Activated CD4-positive, alpha-beta T cell treated with anti-CD3 and anti-CD28 coated beads, Interleukin-2, amount 50 U/mL, for 1 hour (primary cell): ENCODE results near the gene COMMD2.

Experiments used
- DNase-seq: peaks from one replicate; pipeline ENCODE4 v3.0.0-alpha.2; 2020

Gene COMMD2

DNA sequence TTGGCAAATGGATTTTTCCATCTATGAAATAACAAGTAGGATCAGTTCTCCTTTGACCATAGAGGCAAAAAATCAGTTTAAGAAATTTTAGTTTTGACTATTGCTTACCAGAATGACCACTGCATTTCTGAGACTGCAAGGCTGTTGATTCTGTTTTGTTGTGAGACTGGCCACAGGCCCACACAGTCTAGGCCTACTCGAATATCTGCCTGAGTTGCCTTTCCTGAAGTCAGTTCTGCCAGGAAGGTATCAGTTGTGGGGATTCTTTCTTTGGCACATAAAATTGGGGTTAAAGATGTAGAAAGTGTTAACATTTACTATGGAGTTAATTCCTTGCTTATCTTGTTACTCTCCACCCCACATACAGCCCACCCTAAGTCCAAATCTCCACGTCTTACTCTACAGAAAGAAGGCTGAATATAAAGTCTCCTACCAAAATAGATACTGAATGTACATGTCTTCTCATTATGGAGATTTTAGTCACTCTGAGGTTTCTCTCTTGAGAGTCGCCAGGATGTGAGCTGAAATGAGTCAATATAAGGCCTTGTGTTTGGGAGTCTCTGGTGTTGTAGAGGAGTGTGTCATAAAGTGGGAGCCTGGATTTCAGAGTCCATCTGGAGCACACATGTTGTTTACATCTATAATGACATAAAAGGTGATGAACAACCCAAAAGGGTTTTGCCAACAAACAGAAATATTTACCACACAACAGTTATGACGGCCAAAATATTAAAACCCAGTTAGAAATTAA is 49.4 kb downstream of the COMMD2 start:
- no peak for DNase-seq

DNA sequence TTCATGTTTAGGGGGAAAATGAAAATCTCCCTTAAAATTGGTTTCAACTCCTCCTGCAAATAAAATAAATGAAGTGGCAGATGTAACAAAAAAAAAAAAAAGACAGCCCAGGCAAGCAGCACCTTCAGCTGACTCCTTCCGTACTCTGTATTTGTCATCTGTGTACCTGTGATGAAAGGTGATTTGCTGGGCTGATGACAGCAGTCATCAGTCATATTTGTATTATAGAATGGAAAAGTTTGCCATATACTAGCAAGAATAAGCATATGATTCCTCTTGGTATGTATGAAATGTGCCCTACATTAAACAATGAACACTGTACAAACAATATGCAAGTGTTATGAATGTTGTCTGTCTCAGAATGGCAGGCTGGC is 50.3 kb downstream of the COMMD2 start:
- DNase-seq: no peak

DNA sequence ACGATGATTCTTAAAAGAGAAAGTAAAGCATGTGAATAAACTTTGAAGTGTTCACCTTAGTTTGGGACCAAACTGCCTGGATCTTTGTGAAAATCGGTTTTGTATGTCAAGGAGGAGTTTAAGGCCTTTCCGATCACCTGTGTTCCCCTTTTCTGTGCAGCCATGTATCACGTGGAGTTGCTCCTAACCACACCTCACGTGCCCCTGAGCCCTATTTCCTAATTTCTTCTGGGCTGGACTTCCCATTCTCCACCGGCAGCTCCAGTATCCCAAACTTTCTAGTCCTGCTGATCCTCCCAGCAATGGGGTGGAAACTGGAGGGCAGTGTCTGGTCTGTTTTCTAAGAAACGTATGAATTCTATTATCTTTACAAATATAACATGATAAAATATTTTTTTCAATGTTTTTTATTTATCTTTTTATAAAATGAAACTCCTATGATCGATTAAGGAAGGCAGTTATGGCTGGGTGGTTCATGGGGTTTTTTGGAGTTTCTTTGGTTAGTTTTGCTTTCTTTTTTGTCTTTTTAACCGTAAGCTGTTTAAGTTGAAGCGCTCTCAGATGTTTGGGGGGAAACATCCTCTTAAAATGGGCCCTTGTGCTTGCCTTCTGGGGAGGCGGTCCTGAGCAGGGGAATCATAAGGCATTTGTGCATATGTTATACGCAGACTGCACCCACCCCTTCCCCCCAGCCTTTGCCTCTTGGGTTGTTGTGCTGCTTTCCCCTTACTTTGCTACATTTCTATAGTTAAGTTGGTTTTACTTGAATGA is 50.9 kb downstream of the COMMD2 start:
- DNase-seq: no peak
